Spleen (tissue), 11 donors: ENCODE data around the gene KNL1. TPM values are rescaled to one million over a fixed set of nuclear protein-coding genes. Genes with fewer than 3 reads are reported as not detected.

ENCODE experiments used
- DNase-seq: peaks from one replicate; pipeline ENCODE4 v3.0.0-alpha.2; 2020
- H3K27ac ChIP-seq, 8 donors: fragments of 200-600 bp; sonication (generic) in 7 of 8; 1 replicate in 4 of 8; 2 replicates in 4 of 8; pipeline versions ENCODE4 v1.5.0 to v1.8.0; 2016 to 2021; ENCODE audit warnings: inconsistent platforms in 4 of 8, mild to moderate bottlenecking in 4 of 8, moderate library complexity in 1 of 8
- H3K27me3 ChIP-seq, 7 donors: fragments of 200-600 bp; sonication (generic) in 6 of 7; replicated peaks in 1 of 7; 1 replicate in 4 of 7; 2 replicates in 3 of 7; pipeline versions ENCODE4 v1.5.0 to v1.8.0; 2016 to 2021; ENCODE audit warnings: inconsistent platforms in 3 of 7, mild to moderate bottlenecking in 1 of 7
- H3K36me3 ChIP-seq, 6 donors: fragments of 200-600 bp; sonication (generic) in 5 of 6; 1 replicate in 4 of 6; 2 replicates in 2 of 6; pipeline versions ENCODE4 v1.5.0 to v1.8.0; 2016 to 2021; ENCODE audit warnings: inconsistent platforms in 2 of 6
- H3K4me1 ChIP-seq, 6 donors: fragments of 200-600 bp; sonication (generic) in 5 of 6; 1 replicate in 3 of 6; 2 replicates in 3 of 6; pipeline versions ENCODE4 v1.5.0 to v1.8.0; 2016 to 2021; ENCODE audit warnings: inconsistent platforms in 3 of 6
- H3K4me3 ChIP-seq, 8 donors: fragments of 200-600 bp; sonication (generic) in 7 of 8; 1 replicate in 4 of 8; 2 replicates in 4 of 8; pipeline versions ENCODE4 v1.5.0 to v1.8.0; 2016 to 2021; ENCODE audit warnings: inconsistent platforms in 4 of 8, mild to moderate bottlenecking in 4 of 8, moderate library complexity in 2 of 8
- H3K9me3 ChIP-seq, 8 donors: fragments of 200-600 bp; sonication (generic) in 7 of 8; 1 replicate in 4 of 8; 2 replicates in 4 of 8; pipeline versions ENCODE4 v1.5.0 to v1.8.0; 2016 to 2021; ENCODE audit warnings: inconsistent platforms in 4 of 8
- POLR2A ChIP-seq, 3 donors: fragments of 450-650 bp; IDR thresholded peaks; one replicate each; pipeline ENCODE4 v1.5.1; 2017; ENCODE audit warnings: antibody characterized with exemption in 3 of 3, mild to moderate bottlenecking in 1 of 3
- POLR2AphosphoS5 ChIP-seq, 3 donors: sonication (generic); formaldehyde crosslinking; IDR thresholded peaks; one replicate each; pipeline ENCODE4 v1.5.1; 2017; ENCODE audit warnings: antibody characterized with exemption in 3 of 3
- WGBS, 5 donors: extraction: QIAGEN DNeasy Blood & Tissue Kit in 3 of 5; methylation state at CpG; one replicate each; pipeline versions ENCODE4 v1.1.5 to v1.1.7; 2013 to 2018; 5-methylcytosine and 5-hydroxymethylcytosine counted together
- intact Hi-C: fragments of 100-400 bp; cut with DNase I; formaldehyde crosslinking; loops from one replicate; pipeline ENCODE4 v1.15.0; 2023; ENCODE audit warnings: low total_unique reads
- polyA plus RNA-seq, 3 donors: library from polyadenylated mRNA; stranded (reverse); fragments of 200-250 nt; gene quantifications; one replicate each; pipeline ENCODE4 v1.2.1, GENCODE V29; 2013
- total RNA-seq, 7 donors: library from RNA; depleted of rRNA in 3 of 7; stranded (reverse); fragments of >200 nt in 3 of 7; fragmentation: NEBNext Ultra II Directional in 4 of 7; extraction: Animal tissue kit (Norgen Biotek cat#: 25700) in 4 of 7; gene quantifications; one replicate each; pipeline versions ENCODE4 v1.1.0 to v1.2.1, GENCODE V29; 2016 to 2021
- TF ChIP-seq, protein P1 (sequence below), 11 experiments: fragments of 200-600 bp in 7 of 11; fragments of 450-650 bp in 4 of 11; sonication (generic) in 4 of 11; IDR thresholded peaks in 8 of 11; conservative IDR thresholded peaks in 3 of 11; 1 replicate in 7 of 11; 2 replicates in 4 of 11; pipeline versions ENCODE4 v1.4.0 to v1.8.0; 2016 to 2021; ENCODE audit warnings: antibody characterized with exemption in 11 of 11, inconsistent platforms in 4 of 11, mild to moderate bottlenecking in 1 of 11
- donor health status: healthy with polysubstance abuse.
- donor health status: DM: no; HTN: no; CAD: no; lungs with moderate emphysema.
- donor health status: DM: no; HTN: no; CAD: no.
- donor health status: Bipolar disorder and iron deficiency.
- donor health status: healthy.
- donor health status: DM: no; HTN: no; CAD: no.
- donor health status: DM: yes; HTN: yes; CAD: no.

The KNL1 gene
- total and polyA plus RNA-seq, 10 donors: 0.52 to 9.7 (median 4.2) TPM

DNA sequence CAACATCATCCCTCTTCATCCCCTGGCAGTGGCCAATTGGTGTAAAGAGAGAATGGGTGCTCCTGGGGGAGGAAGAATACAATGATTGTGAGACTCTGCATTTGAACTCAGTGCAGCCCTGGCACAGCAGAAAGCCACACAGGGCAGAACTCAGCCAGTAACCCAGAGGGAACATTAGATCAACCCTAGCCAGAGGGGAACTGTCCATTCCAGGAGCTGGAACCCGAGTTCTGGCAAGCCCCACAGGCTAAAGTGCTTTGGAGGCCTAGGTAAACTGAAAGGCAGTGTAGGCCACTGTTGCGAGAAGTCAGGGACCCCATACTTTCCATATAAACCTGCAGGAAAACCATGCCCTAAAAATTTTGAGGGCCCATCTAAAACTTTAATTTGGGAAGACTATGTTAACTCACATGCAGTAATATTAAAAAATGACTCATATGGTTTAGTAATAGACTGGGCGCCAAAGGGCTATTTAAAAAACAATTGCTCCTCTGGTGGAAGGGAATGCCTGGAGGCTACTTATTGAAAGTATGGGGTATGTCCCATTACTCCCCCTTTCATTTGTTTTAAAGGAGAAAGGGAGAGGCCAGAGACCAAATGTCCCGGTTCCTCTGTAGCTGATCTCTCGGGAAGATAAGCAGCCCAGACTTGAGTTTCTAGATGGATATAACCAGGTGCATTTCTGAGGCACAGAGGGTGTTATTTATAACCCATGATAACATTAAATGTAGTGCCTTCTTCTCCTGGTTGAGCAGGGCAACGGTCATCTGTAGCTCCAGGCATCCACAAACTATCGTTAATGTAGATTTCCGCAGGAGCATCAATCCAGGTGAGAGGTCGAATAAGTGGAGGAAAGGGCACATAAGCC lies 95.1 kb downstream of the KNL1 start:
- Histone ChIP-seq H3K4me3 (no peak overlapping the region), H3K36me3 (peaks cover 0 to 18% (median 5%) of the 10 kb centered on the region in 6 donors), H3K4me1 (peaks cover 8 to 14% (median 11%) of the 10 kb centered on the region in 6 donors), H3K27ac (no peak overlapping the region), H3K9me3 (no peaks in the 10 kb centered on the region), H3K27me3 (no peaks in the 10 kb centered on the region)
- DNase-seq: no peak
- 87 to 95% (median 93%) methylated on average over 9 of the region's 9 CpGs for WGBS, 5 donors
- no peak for TF ChIP-seq POLR2A (IDR thresholded peaks at IDR 0.05)
- TF ChIP-seq POLR2AphosphoS5 (IDR thresholded peaks at IDR 0.05): no peak
- TF ChIP-seq, protein P1, sequence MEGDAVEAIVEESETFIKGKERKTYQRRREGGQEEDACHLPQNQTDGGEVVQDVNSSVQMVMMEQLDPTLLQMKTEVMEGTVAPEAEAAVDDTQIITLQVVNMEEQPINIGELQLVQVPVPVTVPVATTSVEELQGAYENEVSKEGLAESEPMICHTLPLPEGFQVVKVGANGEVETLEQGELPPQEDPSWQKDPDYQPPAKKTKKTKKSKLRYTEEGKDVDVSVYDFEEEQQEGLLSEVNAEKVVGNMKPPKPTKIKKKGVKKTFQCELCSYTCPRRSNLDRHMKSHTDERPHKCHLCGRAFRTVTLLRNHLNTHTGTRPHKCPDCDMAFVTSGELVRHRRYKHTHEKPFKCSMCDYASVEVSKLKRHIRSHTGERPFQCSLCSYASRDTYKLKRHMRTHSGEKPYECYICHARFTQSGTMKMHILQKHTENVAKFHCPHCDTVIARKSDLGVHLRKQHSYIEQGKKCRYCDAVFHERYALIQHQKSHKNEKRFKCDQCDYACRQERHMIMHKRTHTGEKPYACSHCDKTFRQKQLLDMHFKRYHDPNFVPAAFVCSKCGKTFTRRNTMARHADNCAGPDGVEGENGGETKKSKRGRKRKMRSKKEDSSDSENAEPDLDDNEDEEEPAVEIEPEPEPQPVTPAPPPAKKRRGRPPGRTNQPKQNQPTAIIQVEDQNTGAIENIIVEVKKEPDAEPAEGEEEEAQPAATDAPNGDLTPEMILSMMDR (IDR thresholded peaks at IDR 0.05 in 8 of 11, conservative IDR thresholded peaks at IDR 0.05 in 3 of 11): no peak
- intact Hi-C loops: no loop called here

DNA sequence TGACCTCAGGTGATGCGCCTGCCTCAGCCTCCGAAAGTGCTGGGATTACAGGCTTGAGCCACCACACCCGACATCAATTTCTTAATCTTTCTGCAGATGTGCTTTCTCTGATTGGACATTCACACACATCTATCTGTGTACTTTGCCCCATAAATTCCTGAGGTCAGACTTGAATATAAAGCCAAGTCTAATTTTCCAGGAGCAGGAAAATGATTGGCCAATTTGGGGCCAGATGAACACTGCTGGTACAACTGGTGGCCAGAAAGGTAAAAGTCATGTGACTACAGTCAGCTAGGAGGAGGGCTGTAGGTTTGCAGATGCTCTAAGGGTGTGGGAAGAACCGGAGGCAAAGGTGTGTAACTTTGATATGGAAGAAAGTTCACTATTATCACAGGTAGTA lies 97.7 kb downstream of the KNL1 start:
- H3K9me3 ChIP-seq: no peaks in the 10 kb centered on the region
- no peak for DNase-seq
- peaks cover 15 to 34% (median 24%) of the 10 kb centered on the region in 6 donors for H3K4me1 ChIP-seq
- TF ChIP-seq, protein P1 (IDR thresholded peaks at IDR 0.05 in 8 of 11, conservative IDR thresholded peaks at IDR 0.05 in 3 of 11): no peak
- TF ChIP-seq POLR2AphosphoS5 (IDR thresholded peaks at IDR 0.05): no peak
- TF ChIP-seq POLR2A (IDR thresholded peaks at IDR 0.05): no peak
- peaks cover 0 to 18% (median 5%) of the 10 kb centered on the region in 6 donors for H3K36me3 ChIP-seq
- no peak overlapping the region for H3K27ac ChIP-seq
- WGBS, 5 donors: 87 to 98% (median 94%) methylated on average over 4 of the region's 4 CpGs
- intact Hi-C loops: no loop called here
- H3K27me3 ChIP-seq: no peaks in the 10 kb centered on the region
- no peak overlapping the region for H3K4me3 ChIP-seq

DNA sequence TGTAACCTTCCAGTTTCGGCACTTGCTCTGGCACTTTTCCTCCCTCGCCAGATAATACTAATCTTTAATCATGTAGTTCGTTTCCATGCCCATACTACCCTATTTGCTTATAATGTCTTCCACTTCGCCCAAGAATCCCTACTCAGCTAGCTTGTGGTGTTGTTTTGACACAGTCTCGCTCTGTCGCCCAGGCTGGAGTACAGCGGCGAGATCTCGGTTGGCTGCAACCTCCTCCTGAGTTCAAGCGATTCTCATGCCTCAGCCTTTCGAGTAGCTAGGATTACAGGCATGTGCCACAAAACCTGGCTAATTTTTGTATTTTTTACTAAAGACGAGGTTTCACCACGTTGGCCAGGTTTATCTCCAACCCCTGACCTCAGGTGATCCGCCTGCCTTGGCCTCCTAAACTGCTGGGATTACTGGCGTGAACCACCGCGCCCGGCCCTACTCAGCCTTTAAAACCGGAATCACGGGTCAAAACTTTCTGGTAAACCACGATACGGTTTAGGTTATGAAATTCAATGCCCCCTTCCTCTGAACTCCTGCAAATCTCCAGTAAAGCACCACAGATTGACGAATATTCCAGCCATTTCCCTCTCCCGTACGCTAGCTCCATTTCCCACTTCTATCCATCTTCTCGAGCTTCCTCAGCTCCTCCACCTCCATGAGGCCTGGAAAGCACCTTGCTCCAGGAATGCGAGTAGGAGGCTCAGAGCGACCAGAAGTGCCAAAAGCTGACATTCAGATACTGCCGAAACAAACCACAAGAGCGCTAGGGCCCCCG lies 100.0 kb downstream of the KNL1 start:
- no peak for TF ChIP-seq POLR2AphosphoS5 (IDR thresholded peaks at IDR 0.05)
- TF ChIP-seq POLR2A (IDR thresholded peaks at IDR 0.05): no peak
- TF ChIP-seq, protein P1 (IDR thresholded peaks at IDR 0.05 in 8 of 11, conservative IDR thresholded peaks at IDR 0.05 in 3 of 11): no peak
- intact Hi-C loops: no loop called here
- WGBS, 5 donors: 23 to 28% (median 25%) methylated on average over 30 to 31 of the region's 31 CpGs
- Histone ChIP-seq H3K27ac (peak overlapping the region; percentile 95 to 100 (median 99)), H3K27me3 (no peaks in the 10 kb centered on the region), H3K36me3 (peaks cover 0 to 19% (median 5%) of the 10 kb centered on the region in 6 donors), H3K4me1 (peaks cover 15 to 36% (median 24%) of the 10 kb centered on the region in 6 donors), H3K4me3 (peak overlapping the region; percentile 61 to 97 (median 84)), H3K9me3 (no peaks in the 10 kb centered on the region)
- DNase-seq: no peak
